Stimulated activated CD4-positive, alpha-beta T cell treated with anti-CD3 and anti-CD28 coated beads, Interleukin-4, amount 100 ng/mL, for 24 hours (primary cell): ENCODE measurements around the gene HCFC1.

ENCODE experiments used
- DNase-seq: peaks from one replicate; pipeline ENCODE4 v3.0.0-alpha.2; 2020

The HCFC1 gene

GRCh38 chrX:153971450-153972367, at the start of gene HCFC1:
Gene HCFC1 (minus strand): TSS chrX:153971818. CDS start chrX:153970840, 978 bp downstream.
- DNase-seq, result peak; percentile 90

- peak; percentile 17 for DNase-seq
Measured at GRCh38 chrX:154021131-154021611, 49.6 kb upstream of the HCFC1 start.

GRCh38 chrX:154020536-154021115, 49.0 kb upstream of the HCFC1 start:
- no peak for DNase-seq

GRCh38 chrX:154019633-154020528, 48.3 kb upstream of the HCFC1 start, which contains the start of gene IRAK1:
Gene IRAK1 (minus strand): TSS chrX:154019902. CDS start chrX:154019812, 90 bp downstream.
- DNase-seq, result peak; percentile 51

- DNase-seq, result peak; percentile 35
Measured at GRCh38 chrX:154019061-154019621, 47.5 kb upstream of the HCFC1 start.

GRCh38 chrX:154018518-154019060, 47.0 kb upstream of the HCFC1 start:
- DNase-seq, result no peak

- no peak for DNase-seq
Measured at GRCh38 chrX:154017766-154018517, 46.3 kb upstream of the HCFC1 start.

GRCh38 chrX:154016366-154017076, 44.9 kb upstream of the HCFC1 start:
- no peak for DNase-seq

- DNase-seq, result no peak
Measured at GRCh38 chrX:154015581-154016264, 44.1 kb upstream of the HCFC1 start.

- DNase-seq, result no peak
Measured at GRCh38 chrX:154014429-154015380, 43.1 kb upstream of the HCFC1 start.

- peak; percentile 48 for DNase-seq
Measured at GRCh38 chrX:154013614-154014360, 42.2 kb upstream of the HCFC1 start.

- no peak for DNase-seq
Measured at GRCh38 chrX:154013001-154013421, 41.4 kb upstream of the HCFC1 start.

GRCh38 chrX:154012336-154012991, 40.8 kb upstream of the HCFC1 start:
- DNase-seq, result no peak

- no peak for DNase-seq
Measured at GRCh38 chrX:154011376-154012335, 40.0 kb upstream of the HCFC1 start.

- no peak for DNase-seq
Measured at GRCh38 chrX:154010330-154011087, 38.9 kb upstream of the HCFC1 start.

GRCh38 chrX:154008521-154008920, 36.9 kb upstream of the HCFC1 start:
- no peak for DNase-seq
